Liver (tissue), 9 donors: ENCODE data around the gene PARVB. TPM values are rescaled to one million over a fixed set of nuclear protein-coding genes. Genes with fewer than 3 reads are reported as not detected.

Source experiments
- DNase-seq: peaks from one replicate; pipeline ENCODE4 v3.0.0-alpha.2; 2017; ENCODE audit warnings: low spot score
- H3K27ac ChIP-seq, 2 donors: one replicate each; pipeline ENCODE4 v1.7.0; 2013; ENCODE audit warnings: inconsistent platforms in 2 of 2, low read length in 2 of 2, control low read depth in 1 of 2, low read depth in 1 of 2, mild to moderate bottlenecking in 1 of 2
- H3K27me3 ChIP-seq, 4 donors: one replicate each; pipeline versions ENCODE4 v1.6.1 to v1.7.0; 2013; ENCODE audit warnings: low read length in 3 of 4, inconsistent platforms in 1 of 4, mild to moderate bottlenecking in 1 of 4, moderate library complexity in 1 of 4; ENCODE audit not compliant: control insufficient read depth in 4 of 4, insufficient read depth in 4 of 4
- H3K36me3 ChIP-seq, 4 donors: one replicate each; pipeline versions ENCODE4 v1.6.1 to v1.7.0; 2013; ENCODE audit warnings: low read length in 3 of 4, mild to moderate bottlenecking in 3 of 4, low read depth in 1 of 4, moderate library complexity in 1 of 4; ENCODE audit not compliant: control insufficient read depth in 4 of 4, insufficient read depth in 3 of 4
- H3K4me1 ChIP-seq, 4 donors: one replicate each; pipeline versions ENCODE4 v1.6.1 to v1.7.0; 2013; ENCODE audit warnings: low read length in 3 of 4, mild to moderate bottlenecking in 3 of 4, moderate library complexity in 1 of 4; ENCODE audit not compliant: control insufficient read depth in 4 of 4, insufficient read depth in 4 of 4
- H3K4me3 ChIP-seq, 3 donors: one replicate each; pipeline versions ENCODE4 v1.6.1 to v1.7.0; 2013; ENCODE audit warnings: low read length in 3 of 3, control low read depth in 1 of 3, low read depth in 1 of 3, mild to moderate bottlenecking in 1 of 3
- H3K9ac ChIP-seq, 2 donors: one replicate each; pipeline ENCODE4 v1.7.0; 2013; ENCODE audit warnings: low read length in 2 of 2, mild to moderate bottlenecking in 2 of 2, moderate library complexity in 2 of 2, control low read depth in 1 of 2, low read depth in 1 of 2
- H3K9me3 ChIP-seq, 4 donors: one replicate each; pipeline versions ENCODE4 v1.6.1 to v1.7.0; 2013; ENCODE audit warnings: low read length in 3 of 4; ENCODE audit not compliant: control insufficient read depth in 4 of 4
- ATF3 ChIP-seq: IDR thresholded peaks from 2 replicates; pipeline ENCODE4 v1.6.1; 2016; ENCODE audit warnings: antibody characterized with exemption
- EGR1 ChIP-seq, 2 donors: IDR thresholded peaks; 2 replicates each; pipeline ENCODE4 v1.6.1; 2016 to 2018; ENCODE audit warnings: antibody characterized with exemption in 2 of 2, low read depth in 2 of 2
- FOXA1 ChIP-seq: IDR thresholded peaks from 2 replicates; pipeline ENCODE4 v1.6.1; 2016; ENCODE audit warnings: antibody characterized with exemption
- FOXA2 ChIP-seq: IDR thresholded peaks from 2 replicates; pipeline ENCODE4 v1.6.1; 2016; ENCODE audit warnings: antibody characterized with exemption
- HNF4A ChIP-seq, 2 donors: conservative IDR thresholded peaks; 2 replicates each; pipeline ENCODE4 v1.6.1; 2016; ENCODE audit warnings: antibody characterized with exemption in 2 of 2, mild to moderate bottlenecking in 2 of 2
- HNF4G ChIP-seq: IDR thresholded peaks from 2 replicates; pipeline ENCODE4 v1.6.1; 2016; ENCODE audit warnings: antibody characterized with exemption
- NR2F2 ChIP-seq: IDR thresholded peaks from 2 replicates; pipeline ENCODE4 v1.6.1; 2016; ENCODE audit warnings: antibody characterized with exemption
- RAD21 ChIP-seq, 2 donors: IDR thresholded peaks; 2 replicates each; pipeline ENCODE4 v1.6.1; 2016; ENCODE audit warnings: antibody characterized with exemption in 2 of 2, mild to moderate bottlenecking in 2 of 2
- REST ChIP-seq: IDR thresholded peaks from 2 replicates; pipeline ENCODE4 v1.6.1; 2016; ENCODE audit warnings: antibody characterized with exemption, mild to moderate bottlenecking
- RXRA ChIP-seq, 2 donors: IDR thresholded peaks; 2 replicates each; pipeline ENCODE4 v1.6.1; 2017 to 2018; ENCODE audit warnings: antibody characterized with exemption in 2 of 2, mild to moderate bottlenecking in 1 of 2
- SP1 ChIP-seq: IDR thresholded peaks from 2 replicates; pipeline ENCODE4 v1.6.1; 2018; ENCODE audit warnings: antibody characterized with exemption, mild to moderate bottlenecking
- TAF1 ChIP-seq: conservative IDR thresholded peaks from 2 replicates; pipeline ENCODE4 v1.6.1; 2016; ENCODE audit warnings: antibody characterized with exemption, mild to moderate bottlenecking
- YY1 ChIP-seq: IDR thresholded peaks from 2 replicates; pipeline ENCODE4 v1.6.1; 2016; ENCODE audit warnings: antibody characterized with exemption, mild to moderate bottlenecking
- WGBS: extraction: QIAGEN DNeasy Blood & Tissue Kit; methylation state at CpG from one replicate; pipeline ENCODE4 v1.1.7; 2013; 5-methylcytosine and 5-hydroxymethylcytosine counted together
- polyA plus RNA-seq, 2 donors: library from polyadenylated mRNA; stranded (reverse) in 1 of 2; unstranded in 1 of 2; fragments of 200-250 nt in 1 of 2; fragments of >200 nt in 1 of 2; fragmentation: Nextera tagmentation in 1 of 2; extraction: Ambion mirVana in 1 of 2; gene quantifications; one replicate each; pipeline versions ENCODE4 v1.2.1 to v1.2.3, GENCODE V29; 2013 to 2015
- total RNA-seq, 2 donors: library from RNA; depleted of rRNA; stranded (reverse); fragments of >200 nt; gene quantifications; one replicate each; pipeline ENCODE4 v1.2.3, GENCODE V29; 2014
- TF ChIP-seq, protein P1 (sequence below): IDR thresholded peaks from 2 replicates; pipeline ENCODE4 v1.6.1; 2016; ENCODE audit warnings: antibody characterized with exemption
- TF ChIP-seq, protein P2 (sequence below): IDR thresholded peaks from 2 replicates; pipeline ENCODE4 v1.6.1; 2016; ENCODE audit warnings: antibody characterized with exemption
- TF ChIP-seq, protein P3 (sequence below): fragments of 150-350 bp; IDR thresholded peaks from 2 replicates; pipeline ENCODE4 v1.5.1; 2017; ENCODE audit warnings: improper control_type of control experiment, low read depth, low read length; ENCODE audit not compliant: missing input control
- donor health status: healthy.
- donor health status: healthy.
- donor health status: healthy.
- donor health status: healthy.
- donor health status: healthy.

Gene PARVB
- total and polyA plus RNA-seq, 4 donors, result 3.2 to 55.5 (median 17.7) TPM

DNA sequence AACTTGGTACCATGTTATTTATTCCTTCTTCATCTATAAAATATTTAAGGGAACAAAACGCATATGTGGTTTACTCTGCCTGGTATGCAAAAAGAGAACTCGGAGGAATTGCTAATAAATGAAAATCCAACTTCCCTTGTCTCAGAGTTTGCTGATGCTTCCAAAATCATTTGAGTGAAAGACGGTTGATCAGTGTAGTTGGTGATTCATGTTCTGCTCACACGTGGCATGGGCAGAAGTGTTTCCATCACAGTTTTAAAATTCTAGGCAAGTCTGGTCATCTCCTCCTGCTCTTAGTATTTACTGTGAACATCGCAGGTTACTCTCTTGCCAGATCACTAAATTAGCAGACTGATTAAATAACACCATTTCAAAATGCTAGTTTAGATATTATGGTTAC lies 11.9 kb upstream of the PARVB start:
- DNase-seq, result no peak
- Histone ChIP-seq H3K9me3 (no peaks in the 10 kb centered on the region), H3K27ac (peak overlapping the region in 1 of 2 donors; percentile 12), H3K27me3 (no peaks in the 10 kb centered on the region), H3K36me3 (no peaks in the 10 kb centered on the region), H3K4me1 (no peaks in the 10 kb centered on the region), H3K4me3 (no peak overlapping the region), H3K9ac (no peak overlapping the region)
- 84% methylated on average over 5 of the region's 5 CpGs for WGBS
- no peak for TF ChIP-seq HNF4G
- TF ChIP-seq NR2F2, result no peak
- TF ChIP-seq, protein P1, sequence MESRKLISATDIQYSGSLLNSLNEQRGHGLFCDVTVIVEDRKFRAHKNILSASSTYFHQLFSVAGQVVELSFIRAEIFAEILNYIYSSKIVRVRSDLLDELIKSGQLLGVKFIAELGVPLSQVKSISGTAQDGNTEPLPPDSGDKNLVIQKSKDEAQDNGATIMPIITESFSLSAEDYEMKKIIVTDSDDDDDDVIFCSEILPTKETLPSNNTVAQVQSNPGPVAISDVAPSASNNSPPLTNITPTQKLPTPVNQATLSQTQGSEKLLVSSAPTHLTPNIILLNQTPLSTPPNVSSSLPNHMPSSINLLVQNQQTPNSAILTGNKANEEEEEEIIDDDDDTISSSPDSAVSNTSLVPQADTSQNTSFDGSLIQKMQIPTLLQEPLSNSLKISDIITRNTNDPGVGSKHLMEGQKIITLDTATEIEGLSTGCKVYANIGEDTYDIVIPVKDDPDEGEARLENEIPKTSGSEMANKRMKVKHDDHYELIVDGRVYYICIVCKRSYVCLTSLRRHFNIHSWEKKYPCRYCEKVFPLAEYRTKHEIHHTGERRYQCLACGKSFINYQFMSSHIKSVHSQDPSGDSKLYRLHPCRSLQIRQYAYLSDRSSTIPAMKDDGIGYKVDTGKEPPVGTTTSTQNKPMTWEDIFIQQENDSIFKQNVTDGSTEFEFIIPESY, result no peak
- no peak for TF ChIP-seq FOXA1
- no peak for TF ChIP-seq TAF1
- no peak for TF ChIP-seq EGR1 (IDR thresholded peaks at IDR 0.05; ENCODE audit: low read depth in 2 of 2)
- TF ChIP-seq, protein P2, sequence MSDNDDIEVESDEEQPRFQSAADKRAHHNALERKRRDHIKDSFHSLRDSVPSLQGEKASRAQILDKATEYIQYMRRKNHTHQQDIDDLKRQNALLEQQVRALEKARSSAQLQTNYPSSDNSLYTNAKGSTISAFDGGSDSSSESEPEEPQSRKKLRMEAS, result no peak
- no peak for TF ChIP-seq RXRA (IDR thresholded peaks at IDR 0.05)
- TF ChIP-seq RAD21 (IDR thresholded peaks at IDR 0.05), result no peak
- no peak for TF ChIP-seq REST
- no peak for TF ChIP-seq YY1
- TF ChIP-seq, protein P3, sequence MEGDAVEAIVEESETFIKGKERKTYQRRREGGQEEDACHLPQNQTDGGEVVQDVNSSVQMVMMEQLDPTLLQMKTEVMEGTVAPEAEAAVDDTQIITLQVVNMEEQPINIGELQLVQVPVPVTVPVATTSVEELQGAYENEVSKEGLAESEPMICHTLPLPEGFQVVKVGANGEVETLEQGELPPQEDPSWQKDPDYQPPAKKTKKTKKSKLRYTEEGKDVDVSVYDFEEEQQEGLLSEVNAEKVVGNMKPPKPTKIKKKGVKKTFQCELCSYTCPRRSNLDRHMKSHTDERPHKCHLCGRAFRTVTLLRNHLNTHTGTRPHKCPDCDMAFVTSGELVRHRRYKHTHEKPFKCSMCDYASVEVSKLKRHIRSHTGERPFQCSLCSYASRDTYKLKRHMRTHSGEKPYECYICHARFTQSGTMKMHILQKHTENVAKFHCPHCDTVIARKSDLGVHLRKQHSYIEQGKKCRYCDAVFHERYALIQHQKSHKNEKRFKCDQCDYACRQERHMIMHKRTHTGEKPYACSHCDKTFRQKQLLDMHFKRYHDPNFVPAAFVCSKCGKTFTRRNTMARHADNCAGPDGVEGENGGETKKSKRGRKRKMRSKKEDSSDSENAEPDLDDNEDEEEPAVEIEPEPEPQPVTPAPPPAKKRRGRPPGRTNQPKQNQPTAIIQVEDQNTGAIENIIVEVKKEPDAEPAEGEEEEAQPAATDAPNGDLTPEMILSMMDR, result no peak
- TF ChIP-seq ATF3, result no peak
- TF ChIP-seq FOXA2, result no peak
- TF ChIP-seq HNF4A (conservative IDR thresholded peaks at IDR 0.05), result no peak
- no peak for TF ChIP-seq SP1

- no peak for DNase-seq
- 93% methylated on average over 7 of the region's 7 CpGs for WGBS
- no peak overlapping the region for H3K9ac ChIP-seq
- peak overlapping the region in 1 of 2 donors; percentile 12 for H3K27ac ChIP-seq
- H3K27me3 ChIP-seq, result no peaks in the 10 kb centered on the region
- H3K36me3 ChIP-seq, result no peaks in the 10 kb centered on the region
- no peak overlapping the region for H3K4me3 ChIP-seq
- no peaks in the 10 kb centered on the region for H3K9me3 ChIP-seq
- TF ChIP-seq ATF3 (no peak), REST (no peak), FOXA1 (no peak), RXRA (IDR thresholded peaks at IDR 0.05) (no peak)
- TF ChIP-seq, protein P1, result no peak
- H3K4me1 ChIP-seq, result no peaks in the 10 kb centered on the region
Observed at GRCh38 chr22:44012591-44012990, 11.5 kb upstream of the PARVB start.
